ENCODE measurements around the gene TBX18.
A peak's percentile ranks its signal among the peaks of the same experiment; 100 is the strongest.

Gene TBX18

DNA sequence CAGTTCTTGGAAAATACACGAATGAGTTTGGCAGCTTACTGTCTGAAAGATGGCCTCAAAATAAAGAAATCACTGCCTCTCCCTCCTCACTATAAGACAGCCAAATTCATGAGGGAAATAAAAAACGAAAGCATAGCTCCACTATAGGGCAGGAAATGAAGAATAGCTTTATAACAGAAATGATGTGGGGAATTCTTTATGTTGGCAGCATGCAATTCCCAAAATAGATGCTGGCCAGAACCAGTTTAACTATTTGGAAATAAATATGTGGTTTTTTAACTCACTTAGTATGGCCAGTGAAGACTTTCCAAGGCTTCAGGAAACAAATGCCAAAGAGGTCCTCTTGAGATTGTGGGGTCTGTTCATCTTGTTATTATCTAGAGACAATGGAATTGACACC, 100.5 kb downstream of the TBX18 start:
- H3K23ac ChIP-seq (ENCODE audit: low read length): no peak overlapping the region
- no peaks in the 10 kb centered on the region for H3K79me1 ChIP-seq (ENCODE audit: low read length)
- H4K8ac ChIP-seq (ENCODE audit: low read depth, low read length): no peak overlapping the region
- H3K56ac ChIP-seq (ENCODE audit: low read length): no peak overlapping the region
- H4K5ac ChIP-seq (ENCODE audit: low read length): no peak overlapping the region
- H3K4me2 ChIP-seq (ENCODE audit: low read length): no peak overlapping the region
- H3K27me3 ChIP-seq (ENCODE audit: insufficient read depth, low read length, poor library complexity): no peaks in the 10 kb centered on the region
- H3K4ac ChIP-seq (ENCODE audit: low read depth, low read length): no peak overlapping the region
- no peaks in the 10 kb centered on the region for H3K36me3 ChIP-seq (ENCODE audit: control insufficient read depth, insufficient read depth, low read length)
- H3K4me1 ChIP-seq (ENCODE audit: control insufficient read depth, low read depth, low read length): no peaks in the 10 kb centered on the region
- WGBS (ENCODE audit: extremely low coverage, insufficient coverage, low lambda C conversion rate): no CpG with 5 or more reads among the region's 2 CpGs
- H2AK5ac ChIP-seq (ENCODE audit: low read length): no peak overlapping the region
- no peak overlapping the region for H3K9ac ChIP-seq (ENCODE audit: low read length)
- no peak overlapping the region for H2BK120ac ChIP-seq (ENCODE audit: low read depth, low read length)
- H3K79me2 ChIP-seq (ENCODE audit: control insufficient read depth, insufficient read depth, low read length): no peaks in the 10 kb centered on the region
- no peak overlapping the region for H2BK5ac ChIP-seq (ENCODE audit: low read length)
- no peak overlapping the region for H3K18ac ChIP-seq (ENCODE audit: low read length)
- H3K4me3 ChIP-seq (ENCODE audit: low read length): no peak overlapping the region
- DNase-seq: no peak
- H3K27ac ChIP-seq (ENCODE audit: low read depth, low read length): no peak overlapping the region
- no peak overlapping the region for H2BK15ac ChIP-seq (replicated peaks; ENCODE audit: low read depth)

DNA sequence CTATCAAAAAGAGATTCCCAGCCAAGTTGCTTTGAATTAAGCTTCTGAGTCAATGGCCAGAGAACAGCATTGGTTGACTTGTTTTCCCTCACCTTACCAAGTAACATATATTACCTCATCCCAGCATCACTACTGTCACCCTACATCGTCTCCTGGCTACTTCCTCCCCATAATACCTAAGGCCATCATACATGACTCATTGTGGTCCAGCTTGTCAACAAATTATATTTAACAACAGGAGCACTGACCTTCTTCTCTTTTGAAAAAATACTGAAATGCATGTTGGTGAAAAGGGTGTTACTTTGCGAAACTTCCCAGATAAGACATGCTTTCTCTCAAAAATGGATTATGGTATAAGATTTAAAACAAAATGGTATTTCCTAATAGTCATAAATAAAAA, 106.9 kb downstream of the TBX18 start:
- H3K79me1 ChIP-seq (ENCODE audit: low read length): no peaks in the 10 kb centered on the region
- no CpG with 5 or more reads among the region's 2 CpGs for WGBS (ENCODE audit: extremely low coverage, insufficient coverage, low lambda C conversion rate)
- H3K79me2 ChIP-seq (ENCODE audit: control insufficient read depth, insufficient read depth, low read length): no peaks in the 10 kb centered on the region
- no peak overlapping the region for H3K4ac ChIP-seq (ENCODE audit: low read depth, low read length)
- no peak overlapping the region for H3K4me3 ChIP-seq (ENCODE audit: low read length)
- no peak overlapping the region for H4K8ac ChIP-seq (ENCODE audit: low read depth, low read length)
- no peaks in the 10 kb centered on the region for H3K36me3 ChIP-seq (ENCODE audit: control insufficient read depth, insufficient read depth, low read length)
- DNase-seq: no peak
- no peaks in the 10 kb centered on the region for H3K4me1 ChIP-seq (ENCODE audit: control insufficient read depth, low read depth, low read length)
- H4K5ac ChIP-seq (ENCODE audit: low read length): no peak overlapping the region
- H3K56ac ChIP-seq (ENCODE audit: low read length): no peak overlapping the region
- no peak overlapping the region for H2AK5ac ChIP-seq (ENCODE audit: low read length)
- no peaks in the 10 kb centered on the region for H3K27me3 ChIP-seq (ENCODE audit: insufficient read depth, low read length, poor library complexity)
- H2BK15ac ChIP-seq (replicated peaks; ENCODE audit: low read depth): no peak overlapping the region
- H3K23ac ChIP-seq (ENCODE audit: low read length): no peak overlapping the region
- no peak overlapping the region for H3K18ac ChIP-seq (ENCODE audit: low read length)
- no peak overlapping the region for H3K27ac ChIP-seq (ENCODE audit: low read depth, low read length)
- H2BK120ac ChIP-seq (ENCODE audit: low read depth, low read length): no peak overlapping the region
- no peak overlapping the region for H3K9ac ChIP-seq (ENCODE audit: low read length)
- H2BK5ac ChIP-seq (ENCODE audit: low read length): no peak overlapping the region
- H3K4me2 ChIP-seq (ENCODE audit: low read length): no peak overlapping the region

DNA sequence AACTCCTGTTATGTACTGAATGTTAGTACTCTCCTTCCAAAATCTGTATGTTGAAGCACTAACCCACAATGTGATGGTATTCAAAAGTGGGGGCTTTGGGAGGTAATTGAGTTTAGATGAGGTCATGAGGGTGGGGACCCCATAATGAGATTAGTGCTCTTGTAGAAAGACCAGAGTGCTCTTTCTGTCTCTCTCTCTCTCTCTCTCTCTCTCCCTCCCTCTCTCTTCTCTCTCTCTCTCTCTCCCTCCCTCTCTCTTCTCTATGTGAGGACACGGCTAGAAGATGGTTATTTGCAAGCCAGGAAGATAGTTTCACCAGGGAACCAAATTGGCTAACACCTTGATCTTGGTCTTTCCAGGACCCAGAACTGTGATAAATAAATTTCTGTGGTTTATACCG, 107.4 kb downstream of the TBX18 start:
- H3K18ac ChIP-seq (ENCODE audit: low read length): no peak overlapping the region
- no peak overlapping the region for H3K23ac ChIP-seq (ENCODE audit: low read length)
- no peak overlapping the region for H3K27ac ChIP-seq (ENCODE audit: low read depth, low read length)
- no peak overlapping the region for H3K4me2 ChIP-seq (ENCODE audit: low read length)
- H2BK5ac ChIP-seq (ENCODE audit: low read length): no peak overlapping the region
- no CpG with 5 or more reads among the region's 2 CpGs for WGBS (ENCODE audit: extremely low coverage, insufficient coverage, low lambda C conversion rate)
- H2AK5ac ChIP-seq (ENCODE audit: low read length): no peak overlapping the region
- no peaks in the 10 kb centered on the region for H3K36me3 ChIP-seq (ENCODE audit: control insufficient read depth, insufficient read depth, low read length)
- peak overlapping the region; percentile 25 for H2BK15ac ChIP-seq (replicated peaks; ENCODE audit: low read depth)
- no peak overlapping the region for H2BK120ac ChIP-seq (ENCODE audit: low read depth, low read length)
- no peak overlapping the region for H3K9ac ChIP-seq (ENCODE audit: low read length)
- no peak overlapping the region for H3K56ac ChIP-seq (ENCODE audit: low read length)
- H4K5ac ChIP-seq (ENCODE audit: low read length): no peak overlapping the region
- no peak for DNase-seq
- no peaks in the 10 kb centered on the region for H3K4me1 ChIP-seq (ENCODE audit: control insufficient read depth, low read depth, low read length)
- H3K79me1 ChIP-seq (ENCODE audit: low read length): no peaks in the 10 kb centered on the region
- H3K79me2 ChIP-seq (ENCODE audit: control insufficient read depth, insufficient read depth, low read length): no peaks in the 10 kb centered on the region
- H3K4ac ChIP-seq (ENCODE audit: low read depth, low read length): no peak overlapping the region
- H3K27me3 ChIP-seq (ENCODE audit: insufficient read depth, low read length, poor library complexity): no peaks in the 10 kb centered on the region
- no peak overlapping the region for H3K4me3 ChIP-seq (ENCODE audit: low read length)
- H4K8ac ChIP-seq (ENCODE audit: low read depth, low read length): no peak overlapping the region

DNA sequence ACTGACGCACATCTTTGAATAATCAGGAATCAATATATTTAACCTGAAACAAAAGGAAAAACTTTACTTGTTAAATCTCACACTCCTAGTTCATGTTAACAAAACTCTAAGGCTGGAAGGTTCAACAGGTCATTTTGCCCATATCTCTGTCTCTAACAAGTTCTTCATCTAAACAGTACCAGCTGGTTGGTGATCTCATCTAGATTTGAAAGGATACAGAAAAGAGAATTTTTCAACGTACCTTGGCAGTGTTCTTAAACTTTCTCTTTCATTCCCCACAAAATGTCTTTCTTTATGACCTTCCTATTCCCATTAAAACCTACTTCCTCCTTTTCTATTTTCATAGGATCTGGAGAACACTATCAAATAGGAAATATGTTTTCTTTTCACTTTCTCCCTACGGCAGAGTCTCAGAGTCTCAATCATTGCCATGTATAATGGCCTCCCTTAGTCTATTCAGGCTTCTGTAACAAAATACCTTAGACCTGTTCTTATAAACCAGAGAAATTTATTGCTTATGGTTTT, 111.3 kb downstream of the TBX18 start:
- Histone ChIP-seq H3K27ac (ENCODE audit: low read depth, low read length) (no peak overlapping the region), H3K23ac (ENCODE audit: low read length) (no peak overlapping the region), H3K56ac (ENCODE audit: low read length) (no peak overlapping the region), H4K5ac (ENCODE audit: low read length) (no peak overlapping the region), H2BK15ac (replicated peaks; ENCODE audit: low read depth) (no peak overlapping the region), H2AK5ac (ENCODE audit: low read length) (no peak overlapping the region), H3K4me3 (ENCODE audit: low read length) (no peak overlapping the region), H3K9ac (ENCODE audit: low read length) (no peak overlapping the region), H3K79me2 (ENCODE audit: control insufficient read depth, insufficient read depth, low read length) (no peaks in the 10 kb centered on the region), H3K4ac (ENCODE audit: low read depth, low read length) (no peak overlapping the region), H3K79me1 (ENCODE audit: low read length) (no peaks in the 10 kb centered on the region), H3K4me2 (ENCODE audit: low read length) (no peak overlapping the region), H3K4me1 (ENCODE audit: control insufficient read depth, low read depth, low read length) (no peaks in the 10 kb centered on the region), H4K8ac (ENCODE audit: low read depth, low read length) (no peak overlapping the region), H2BK5ac (ENCODE audit: low read length) (no peak overlapping the region), H3K27me3 (ENCODE audit: insufficient read depth, low read length, poor library complexity) (no peaks in the 10 kb centered on the region), H3K18ac (ENCODE audit: low read length) (no peak overlapping the region), H3K36me3 (ENCODE audit: control insufficient read depth, insufficient read depth, low read length) (no peaks in the 10 kb centered on the region), H2BK120ac (ENCODE audit: low read depth, low read length) (no peak overlapping the region)
- DNase-seq: no peak
- no CpG with 5 or more reads among the region's 3 CpGs for WGBS (ENCODE audit: extremely low coverage, insufficient coverage, low lambda C conversion rate)

DNA sequence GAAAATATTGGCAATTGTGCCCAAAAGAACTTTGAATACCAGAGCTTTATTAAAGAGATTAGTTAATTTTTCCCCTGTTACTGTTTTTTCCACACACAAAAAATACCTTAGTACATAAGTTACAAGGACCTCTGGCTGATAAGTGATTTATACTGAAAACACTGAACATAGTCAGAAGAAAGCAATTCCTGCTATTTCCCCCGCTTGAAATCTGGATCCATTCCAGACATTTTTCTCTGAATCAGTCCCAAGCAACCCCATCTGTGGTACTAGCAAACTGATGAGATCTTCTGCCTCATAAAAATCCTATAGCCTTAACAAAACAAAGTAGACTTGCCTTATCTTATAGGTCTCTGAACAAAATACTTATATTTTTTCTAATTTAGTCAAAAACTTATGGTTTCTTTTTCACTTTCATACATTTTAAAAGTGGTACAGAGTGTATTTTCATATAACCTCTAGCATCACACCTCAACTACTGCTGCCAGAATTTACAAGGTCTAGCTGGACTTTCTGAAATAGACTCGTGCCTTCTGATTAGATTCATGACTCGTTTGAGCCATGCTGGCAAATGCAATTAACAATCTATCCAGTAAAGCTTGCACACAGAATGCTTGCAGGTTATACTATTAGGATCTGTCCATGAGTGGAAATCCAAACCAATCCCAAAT, 111.9 kb downstream of the TBX18 start:
- Histone ChIP-seq H3K56ac (ENCODE audit: low read length) (no peak overlapping the region), H2BK5ac (ENCODE audit: low read length) (no peak overlapping the region), H3K9ac (ENCODE audit: low read length) (no peak overlapping the region), H3K23ac (ENCODE audit: low read length) (no peak overlapping the region), H3K79me2 (ENCODE audit: control insufficient read depth, insufficient read depth, low read length) (no peaks in the 10 kb centered on the region), H3K4me1 (ENCODE audit: control insufficient read depth, low read depth, low read length) (no peaks in the 10 kb centered on the region), H3K79me1 (ENCODE audit: low read length) (no peaks in the 10 kb centered on the region), H3K27me3 (ENCODE audit: insufficient read depth, low read length, poor library complexity) (no peaks in the 10 kb centered on the region), H3K18ac (ENCODE audit: low read length) (no peak overlapping the region), H2BK15ac (replicated peaks; ENCODE audit: low read depth) (no peak overlapping the region), H3K4me2 (ENCODE audit: low read length) (no peak overlapping the region), H2BK120ac (ENCODE audit: low read depth, low read length) (no peak overlapping the region), H3K4me3 (ENCODE audit: low read length) (no peak overlapping the region), H2AK5ac (ENCODE audit: low read length) (no peak overlapping the region), H3K36me3 (ENCODE audit: control insufficient read depth, insufficient read depth, low read length) (no peaks in the 10 kb centered on the region), H4K5ac (ENCODE audit: low read length) (no peak overlapping the region), H3K4ac (ENCODE audit: low read depth, low read length) (no peak overlapping the region), H4K8ac (ENCODE audit: low read depth, low read length) (no peak overlapping the region), H3K27ac (ENCODE audit: low read depth, low read length) (no peak overlapping the region)
- DNase-seq: no peak
- no CpG with 5 or more reads among the region's 3 CpGs for WGBS (ENCODE audit: extremely low coverage, insufficient coverage, low lambda C conversion rate)

DNA sequence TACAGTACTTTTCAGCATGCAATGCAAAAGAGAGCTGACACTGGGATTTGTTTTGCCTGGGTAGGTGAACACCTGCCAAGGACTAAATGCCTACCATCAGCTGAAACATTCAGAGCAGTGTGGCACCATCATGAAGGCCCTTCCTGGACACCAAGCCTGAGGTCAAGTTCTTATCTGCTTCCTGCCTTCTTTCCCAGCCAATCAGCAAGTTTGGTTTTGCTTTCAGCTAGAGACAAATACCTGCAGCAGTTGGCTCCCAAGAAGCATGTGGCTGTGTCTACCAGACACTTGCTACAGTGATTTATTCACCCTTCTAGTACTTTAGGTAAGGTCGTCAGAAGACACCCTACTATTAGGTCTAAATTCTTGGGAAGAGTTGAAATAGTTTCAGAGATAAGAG, 112.8 kb downstream of the TBX18 start:
- Histone ChIP-seq H2BK120ac (ENCODE audit: low read depth, low read length) (no peak overlapping the region), H3K4me3 (ENCODE audit: low read length) (no peak overlapping the region), H3K79me2 (ENCODE audit: control insufficient read depth, insufficient read depth, low read length) (no peaks in the 10 kb centered on the region), H2BK5ac (ENCODE audit: low read length) (no peak overlapping the region), H3K23ac (ENCODE audit: low read length) (no peak overlapping the region), H3K18ac (ENCODE audit: low read length) (no peak overlapping the region), H3K4ac (ENCODE audit: low read depth, low read length) (no peak overlapping the region), H3K27ac (ENCODE audit: low read depth, low read length) (no peak overlapping the region), H3K4me1 (ENCODE audit: control insufficient read depth, low read depth, low read length) (no peaks in the 10 kb centered on the region), H3K9ac (ENCODE audit: low read length) (no peak overlapping the region), H3K36me3 (ENCODE audit: control insufficient read depth, insufficient read depth, low read length) (no peaks in the 10 kb centered on the region), H2AK5ac (ENCODE audit: low read length) (no peak overlapping the region), H2BK15ac (replicated peaks; ENCODE audit: low read depth) (no peak overlapping the region), H4K8ac (ENCODE audit: low read depth, low read length) (no peak overlapping the region), H3K27me3 (ENCODE audit: insufficient read depth, low read length, poor library complexity) (no peaks in the 10 kb centered on the region), H3K4me2 (ENCODE audit: low read length) (no peak overlapping the region), H3K56ac (ENCODE audit: low read length) (no peak overlapping the region), H3K79me1 (ENCODE audit: low read length) (no peaks in the 10 kb centered on the region), H4K5ac (ENCODE audit: low read length) (no peak overlapping the region)
- WGBS (ENCODE audit: extremely low coverage, insufficient coverage, low lambda C conversion rate): no CpG with 5 or more reads among the region's 1 CpG
- DNase-seq: peak; percentile 23

Data from mesendoderm (in vitro differentiated cells).